Nephron progenitor cell (in vitro differentiated cells): Measurements from ENCODE around the gene ATP9B.

Experiments used
- DNase-seq: peaks from one replicate; pipeline ENCODE4 v3.0.0; 2021
- H3K27ac Mint-ChIP-seq: 2 replicates; pipeline ENCODE4 v1.8.0; 2021; ENCODE audit warnings: mild to moderate bottlenecking, moderate library complexity, mixed read lengths
- H3K27me3 Mint-ChIP-seq: 2 replicates; pipeline ENCODE4 v1.8.0; 2021; ENCODE audit warnings: mild to moderate bottlenecking, low read depth, mixed read lengths; ENCODE audit not compliant: poor library complexity
- H3K36me3 Mint-ChIP-seq: 2 replicates; pipeline ENCODE4 v1.8.0; 2021; ENCODE audit warnings: low read depth, mixed read lengths
- H3K4me1 Mint-ChIP-seq: 2 replicates; pipeline ENCODE4 v1.8.0; 2021; ENCODE audit warnings: mixed read lengths
- H3K4me3 Mint-ChIP-seq: 2 replicates; pipeline ENCODE4 v1.8.0; 2021; ENCODE audit warnings: mild to moderate bottlenecking, moderate library complexity, mixed read lengths
- H3K9me3 Mint-ChIP-seq: 2 replicates; pipeline ENCODE4 v1.8.0; 2021; ENCODE audit warnings: mild to moderate bottlenecking, moderate library complexity, mixed read lengths
- CTCF ChIP-seq: fragments of 200-600 bp; sonication (generic); IDR thresholded peaks from 2 replicates; pipeline ENCODE4 v1.5.0; 2021; ENCODE audit warnings: antibody characterized with exemption

Gene ATP9B

GRCh38 chr18:79386547-79386946 lies 317.4 kb downstream of the ATP9B start:
- Mint-ChIP-seq H3K4me3 (no peak overlapping the region), H3K4me1 (peaks cover 19% of the 10 kb centered on the region), H3K9me3 (peaks cover 6% of the 10 kb centered on the region), H3K27ac (no peak overlapping the region), H3K36me3 (no peaks in the 10 kb centered on the region), H3K27me3 (peaks cover 45% of the 10 kb centered on the region)
- no peak for TF ChIP-seq CTCF
- DNase-seq: no peak

DNA sequence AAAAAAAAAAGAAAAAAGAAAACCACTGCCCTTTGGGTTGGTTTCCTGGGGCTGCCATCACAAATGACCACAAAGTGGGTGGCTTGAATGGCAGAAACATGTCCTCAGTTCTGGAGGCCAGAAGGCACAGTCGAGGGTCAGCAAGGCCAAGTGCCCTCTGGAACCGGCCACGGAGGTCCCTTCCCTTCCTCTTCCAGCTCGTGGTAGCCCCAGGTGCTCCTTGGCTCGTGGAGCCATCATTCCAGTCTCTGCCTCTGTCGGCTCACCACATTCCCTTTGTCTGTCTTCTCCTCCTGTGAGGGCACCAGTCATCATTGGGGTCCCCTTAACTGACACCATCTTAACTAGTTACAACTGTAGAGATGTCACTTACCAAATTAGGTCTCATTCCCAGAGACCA lies 318.0 kb downstream of the ATP9B start:
- peaks cover 52% of the 10 kb centered on the region for H3K27me3 Mint-ChIP-seq

DNA sequence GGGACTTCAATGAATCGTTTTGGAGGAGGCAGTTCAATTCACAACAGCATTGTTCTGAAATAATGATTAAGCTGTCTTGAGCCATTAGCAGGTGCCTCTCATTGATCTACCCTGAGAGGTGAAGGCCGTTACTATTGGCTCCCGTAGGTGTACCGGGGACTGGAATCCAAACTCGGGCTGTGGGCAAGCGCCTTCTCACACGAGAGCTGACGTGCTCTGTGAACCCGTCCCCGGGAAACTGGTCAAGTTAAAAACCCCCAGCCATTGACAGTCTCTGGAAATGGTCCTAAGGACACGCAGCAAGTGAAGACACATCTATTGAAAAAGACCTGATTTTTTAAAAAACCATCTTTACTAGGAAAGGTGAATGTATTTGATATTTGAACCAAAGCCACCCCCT lies 318.4 kb downstream of the ATP9B start:
- Mint-ChIP-seq H3K27ac (no peak overlapping the region), H3K4me3 (no peak overlapping the region), H3K4me1 (peaks cover 23% of the 10 kb centered on the region), H3K36me3 (no peaks in the 10 kb centered on the region), H3K9me3 (peaks cover 6% of the 10 kb centered on the region), H3K27me3 (peaks cover 56% of the 10 kb centered on the region)
- no peak for DNase-seq
- no peak for TF ChIP-seq CTCF

More for the DNA sequence above, 318.0 kb downstream of the ATP9B start:
- H3K4me3 Mint-ChIP-seq: no peak overlapping the region
- peaks cover 6% of the 10 kb centered on the region for H3K9me3 Mint-ChIP-seq
- peaks cover 20% of the 10 kb centered on the region for H3K4me1 Mint-ChIP-seq
- DNase-seq: no peak
- H3K27ac Mint-ChIP-seq: no peak overlapping the region
- TF ChIP-seq CTCF: no peak
- H3K36me3 Mint-ChIP-seq: no peaks in the 10 kb centered on the region

GRCh38 chr18:79388043-79388442 lies 318.8 kb downstream of the ATP9B start:
- no peak for TF ChIP-seq CTCF
- H3K27me3 Mint-ChIP-seq: peaks cover 60% of the 10 kb centered on the region
- H3K4me3 Mint-ChIP-seq: no peak overlapping the region
- H3K9me3 Mint-ChIP-seq: peaks cover 6% of the 10 kb centered on the region
- H3K27ac Mint-ChIP-seq: no peak overlapping the region
- no peak for DNase-seq
- no peaks in the 10 kb centered on the region for H3K36me3 Mint-ChIP-seq
- H3K4me1 Mint-ChIP-seq: peaks cover 23% of the 10 kb centered on the region

- no peak for DNase-seq
- Mint-ChIP-seq H3K27me3 (peaks cover 72% of the 10 kb centered on the region), H3K27ac (no peak overlapping the region), H3K9me3 (peaks cover 6% of the 10 kb centered on the region), H3K36me3 (no peaks in the 10 kb centered on the region), H3K4me1 (peaks cover 22% of the 10 kb centered on the region), H3K4me3 (no peak overlapping the region)
- TF ChIP-seq CTCF: no peak
Observed at GRCh38 chr18:79389689-79390088, 320.5 kb downstream of the ATP9B start.

GRCh38 chr18:79392226-79392625 lies 323.0 kb downstream of the ATP9B start:
- Mint-ChIP-seq H3K4me3 (no peak overlapping the region), H3K4me1 (peaks cover 21% of the 10 kb centered on the region), H3K27me3 (peaks cover 90% of the 10 kb centered on the region), H3K36me3 (no peaks in the 10 kb centered on the region), H3K27ac (no peak overlapping the region), H3K9me3 (peaks cover 6% of the 10 kb centered on the region)
- no peak for TF ChIP-seq CTCF
- DNase-seq: no peak
